H1 (cell line): Measurements from ENCODE around the gene LRIT2. TPM values are rescaled to one million over a fixed set of nuclear protein-coding genes. Genes with fewer than 3 reads are reported as not detected.

Experiments
- CTCF ChIA-PET: fragments of 300-600 bp; sonication (Branson Sonifier 250); formaldehyde crosslinking; loops from one replicate; lab custom pipeline; 2021; ENCODE audit not compliant: partially characterized antibody; lab: Charles Lee
- POLR2A ChIA-PET: fragments of 300-600 bp; sonication (Branson Sonifier 250); formaldehyde crosslinking; loops from one replicate; lab custom pipeline; 2021; ENCODE audit warnings: inconsistent platforms; ENCODE audit not compliant: partially characterized antibody; lab: Charles Lee
- DNase-seq, 2 experiments: peaks; one replicate each; pipeline versions ENCODE4 v3.0.0 to v3.0.0-alpha.2; 2010 to 2022; ENCODE audit warnings: low spot score in 2 of 2, low read depth in 1 of 2, mixed read lengths in 1 of 2
- FAIRE-seq: peaks from 2 replicates; lab custom pipeline; 2011; peaks lifted over from hg19 to GRCh38; lab: Jason Lieb, UNC
- H2AFZ ChIP-seq: 2 replicates; pipeline ENCODE4 v1.8.1; 2012; ENCODE audit warnings: low read length, inconsistent platforms
- H2AK5ac ChIP-seq: 2 replicates; pipeline ENCODE4 v1.6.1; 2013; ENCODE audit warnings: low read depth, low read length
- H2BK120ac ChIP-seq: replicated peaks from 2 replicates; pipeline ENCODE3; 2013; ENCODE audit warnings: low read depth, low read length, inconsistent platforms
- H2BK12ac ChIP-seq: 2 replicates; pipeline ENCODE4 v1.6.1; 2013; ENCODE audit warnings: low read depth, low read length
- H2BK15ac ChIP-seq: 2 replicates; pipeline ENCODE4 v1.6.1; 2013; ENCODE audit warnings: low read length
- H2BK20ac ChIP-seq: 2 replicates; pipeline ENCODE4 v1.6.1; 2013; ENCODE audit warnings: low read length
- H2BK5ac ChIP-seq: 2 replicates; pipeline ENCODE4 v1.6.1; 2013; ENCODE audit warnings: low read depth, low read length
- H3K14ac ChIP-seq: 2 replicates; pipeline ENCODE4 v1.6.1; 2013; ENCODE audit warnings: inconsistent platforms; ENCODE audit not compliant: insufficient read length
- H3K18ac ChIP-seq: 2 replicates; pipeline ENCODE4 v1.6.1; 2013; ENCODE audit warnings: low read length; ENCODE audit errors: extremely low read depth
- H3K23ac ChIP-seq: 2 replicates; pipeline ENCODE4 v1.6.1; 2013; ENCODE audit warnings: inconsistent platforms; ENCODE audit not compliant: insufficient read length
- H3K23me2 ChIP-seq: 2 replicates; pipeline ENCODE4 v1.6.1; 2013; ENCODE audit warnings: low read depth, low read length
- H3K27ac ChIP-seq: 2 replicates; pipeline ENCODE4 v1.6.1; 2011; ENCODE audit warnings: low read depth, low read length, inconsistent platforms
- H3K27me3 ChIP-seq, 4 experiments: replicated peaks in 1 of 4; 1 replicate in 1 of 4; 2 replicates in 3 of 4; pipeline versions ENCODE4 v1.6.1 to v1.8.1; 2011 to 2013; ENCODE audit warnings: low read length in 3 of 4, mild to moderate bottlenecking in 3 of 4, inconsistent platforms in 2 of 4, mixed read lengths in 2 of 4, moderate library complexity in 1 of 4; ENCODE audit not compliant: control insufficient read depth in 3 of 4, insufficient read depth in 3 of 4; ENCODE audit errors: extremely low read depth in 1 of 4
- H3K36me3 ChIP-seq, 4 experiments: 2 replicates each; pipeline versions ENCODE4 v1.6.1 to v1.8.1; 2011 to 2013; ENCODE audit warnings: mild to moderate bottlenecking in 4 of 4, low read length in 3 of 4, moderate library complexity in 2 of 4, control low read depth in 1 of 4, inconsistent platforms in 1 of 4; ENCODE audit not compliant: insufficient read depth in 4 of 4, control insufficient read depth in 2 of 4
- H3K4ac ChIP-seq: replicated peaks from 2 replicates; pipeline ENCODE3; 2013; ENCODE audit warnings: low read length, low read depth, mixed read lengths, inconsistent platforms; ENCODE audit not compliant: insufficient read length
- H3K4me1 ChIP-seq, 4 experiments: replicated peaks in 1 of 4; 1 replicate in 1 of 4; 2 replicates in 3 of 4; pipeline versions ENCODE4 v1.6.1 to v1.8.1; 2011 to 2013; ENCODE audit warnings: low read length in 3 of 4, inconsistent platforms in 2 of 4, mixed read lengths in 1 of 4; ENCODE audit not compliant: insufficient read depth in 4 of 4, control insufficient read depth in 3 of 4
- H3K4me2 ChIP-seq, 2 experiments: 2 replicates each; pipeline versions ENCODE4 v1.6.1 to v1.8.1; 2011 to 2013; ENCODE audit warnings: low read depth in 2 of 2, low read length in 2 of 2, control low read depth in 1 of 2, inconsistent platforms in 1 of 2, mild to moderate bottlenecking in 1 of 2; ENCODE audit not compliant: insufficient read depth in 1 of 2
- H3K4me3 ChIP-seq, 4 experiments: fragments of 200-600, 300-600 bp in 1 of 4; sonication (generic), shearing (Covaris generic), sonication (Bioruptor Twin) in 1 of 4; 2 replicates each; pipeline versions ENCODE4 v1.5.1 to v1.8.1; 2011 to 2016; ENCODE audit warnings: low read length in 4 of 4, low read depth in 3 of 4, control low read depth in 2 of 4, inconsistent platforms in 2 of 4, mild to moderate bottlenecking in 2 of 4, mixed read lengths in 1 of 4, moderate library complexity in 1 of 4; ENCODE audit not compliant: insufficient read depth in 2 of 4; ENCODE audit errors: extremely low read depth in 1 of 4
- H3K56ac ChIP-seq: replicated peaks from 2 replicates; pipeline ENCODE3; 2013; ENCODE audit warnings: low read depth, mild to moderate bottlenecking, mixed read lengths, low read length, inconsistent platforms; ENCODE audit not compliant: insufficient read length
- H3K79me1 ChIP-seq: 2 replicates; pipeline ENCODE4 v1.6.1; 2013; ENCODE audit warnings: low read depth, low read length, control low read depth
- H3K79me2 ChIP-seq, 2 experiments: 2 replicates each; pipeline versions ENCODE4 v1.6.1 to v1.8.1; 2012 to 2013; ENCODE audit warnings: low read length in 2 of 2, mild to moderate bottlenecking in 2 of 2, inconsistent platforms in 1 of 2; ENCODE audit not compliant: insufficient read depth in 2 of 2, control insufficient read depth in 1 of 2
- H3K9ac ChIP-seq, 4 experiments: replicated peaks in 1 of 4; 1 replicate in 1 of 4; 2 replicates in 3 of 4; pipeline versions ENCODE4 v1.6.1 to v1.8.1; 2011 to 2013; ENCODE audit warnings: low read depth in 3 of 4, low read length in 3 of 4, control low read depth in 2 of 4, mild to moderate bottlenecking in 2 of 4, moderate library complexity in 2 of 4, inconsistent platforms in 1 of 4; ENCODE audit errors: extremely low read depth in 1 of 4
- H3K9me3 ChIP-seq, 2 experiments: 2 replicates each; pipeline versions ENCODE4 v1.6.1 to v1.8.1; 2012 to 2013; ENCODE audit warnings: mild to moderate bottlenecking in 2 of 2, moderate library complexity in 2 of 2, control low read depth in 1 of 2, inconsistent platforms in 1 of 2, low read depth in 1 of 2, low read length in 1 of 2, mixed read lengths in 1 of 2; ENCODE audit not compliant: insufficient read depth in 2 of 2
- H4K20me1 ChIP-seq, 2 experiments: replicated peaks in 1 of 2; 2 replicates each; pipeline versions ENCODE3 to v1.8.1; 2011 to 2013; ENCODE audit warnings: inconsistent platforms in 2 of 2, low read length in 2 of 2, mild to moderate bottlenecking in 1 of 2; ENCODE audit not compliant: insufficient read depth in 2 of 2, control insufficient read depth in 1 of 2
- H4K5ac ChIP-seq: 2 replicates; pipeline ENCODE4 v1.6.1; 2013; ENCODE audit warnings: low read length, low read depth, mixed read lengths, inconsistent platforms; ENCODE audit not compliant: insufficient read length
- H4K8ac ChIP-seq: 2 replicates; pipeline ENCODE4 v1.8.0; 2013; ENCODE audit warnings: mild to moderate bottlenecking, moderate library complexity, low read length, inconsistent platforms; ENCODE audit not compliant: insufficient read depth; ENCODE audit errors: extremely low read depth
- H4K91ac ChIP-seq: replicated peaks from 2 replicates; pipeline ENCODE3; 2013; ENCODE audit warnings: low read length, mixed read lengths, inconsistent platforms; ENCODE audit not compliant: insufficient read length
- BACH1 ChIP-seq: IDR thresholded peaks from 2 replicates; pipeline ENCODE4 v1.6.1; 2012; ENCODE audit warnings: low read length, improper control_type of control experiment
- CHD2 ChIP-seq: IDR thresholded peaks from 2 replicates; pipeline ENCODE4 v1.6.1; 2012; ENCODE audit warnings: low read length, improper control_type of control experiment
- CTBP2 ChIP-seq: IDR thresholded peaks from 2 replicates; pipeline ENCODE4 v1.7.0; 2011; ENCODE audit warnings: borderline replicate concordance, mild to moderate bottlenecking, moderate library complexity, mixed read lengths, low read length; ENCODE audit not compliant: insufficient read depth, insufficient read length
- EGR1 ChIP-seq: IDR thresholded peaks from 2 replicates; pipeline ENCODE4 v1.6.1; 2011; ENCODE audit warnings: low read depth, low read length, borderline replicate concordance
- GABPA ChIP-seq: IDR thresholded peaks from 2 replicates; pipeline ENCODE4 v1.6.1; 2011; ENCODE audit warnings: mild to moderate bottlenecking, low read length, moderate library complexity, borderline replicate concordance; ENCODE audit not compliant: insufficient read depth
- HDAC2 ChIP-seq, 2 experiments: fragments of 300-600 bp in 1 of 2; sonication (generic) in 1 of 2; IDR thresholded peaks; 2 replicates each; pipeline ENCODE4 v1.6.1; 2011 to 2012; ENCODE audit warnings: low read depth in 2 of 2, low read length in 2 of 2, mild to moderate bottlenecking in 2 of 2, moderate library complexity in 2 of 2, borderline replicate concordance in 1 of 2, inconsistent platforms in 1 of 2
- KDM4A ChIP-seq: IDR thresholded peaks from one replicate; pipeline ENCODE4 v1.7.1; 2012; ENCODE audit warnings: low read depth, mild to moderate bottlenecking, moderate library complexity, low read length, inconsistent platforms; ENCODE audit not compliant: severe bottlenecking
- MAX ChIP-seq: IDR thresholded peaks from 2 replicates; pipeline ENCODE4 v1.6.1; 2012; ENCODE audit warnings: inconsistent platforms
- RXRA ChIP-seq: IDR thresholded peaks from 2 replicates; pipeline ENCODE4 v1.6.1; 2011; ENCODE audit warnings: low read depth, mild to moderate bottlenecking, low read length, moderate library complexity; ENCODE audit not compliant: insufficient read depth
- SP1 ChIP-seq: IDR thresholded peaks from 2 replicates; pipeline ENCODE4 v1.6.1; 2011; ENCODE audit warnings: low read depth, low read length
- USF2 ChIP-seq: IDR thresholded peaks from 2 replicates; pipeline ENCODE4 v1.6.1; 2011; ENCODE audit warnings: low read length, improper control_type of control experiment
- YY1 ChIP-seq: IDR thresholded peaks from 2 replicates; pipeline ENCODE4 v1.6.1; 2011; ENCODE audit warnings: low read depth, mild to moderate bottlenecking, low read length
- WGBS, 2 experiments: shearing (Covaris generic) in 1 of 2; methylation state at CpG; one replicate each; pipeline versions ENCODE4 v1.1.6 to v1.1.7; 2013 to 2015; ENCODE audit warnings: low lambda C conversion rate in 2 of 2, mixed read lengths in 2 of 2, inconsistent platforms in 1 of 2, low coverage in 1 of 2, missing lambda C conversion rate in 1 of 2; ENCODE audit not compliant: insufficient replicate concordance in 2 of 2, insufficient coverage in 1 of 2, insufficient read length in 1 of 2; ENCODE audit errors: extremely low coverage in 1 of 2, missing lambda C conversion rate in 1 of 2; 5-methylcytosine and 5-hydroxymethylcytosine counted together
- polyA plus RNA-seq, 7 experiments: library from polyadenylated mRNA; depleted of rRNA in 3 of 7; stranded (reverse) in 5 of 7; unstranded in 2 of 7; fragments of >200 nt in 5 of 7; fragments of 200-250 nt in 2 of 7; gene quantifications; 1 replicate in 5 of 7; 2 replicates in 1 of 7; 4 replicates in 1 of 7; pipeline versions ENCODE4 v1.2.1 to v1.2.3, GENCODE V29; 2011 to 2013; ENCODE audit warnings: missing spikeins in 2 of 7, mixed read lengths in 2 of 7
- total RNA-seq: library from RNA; stranded (reverse); fragmentation: NEBNext Ultra II Directional; extraction: Animal tissue kit (Norgen Biotek cat#: 25700); gene quantifications from 2 replicates; pipeline ENCODE4 v1.2.1, GENCODE V29; 2021

The LRIT2 gene
- total and polyA plus RNA-seq, 2 of the 8 experiments (the other 6 are each of a cell fraction or from before 2014, with no cell fraction given) = not detected

- ChIA-PET CTCF (interaction anchor here (0.7 to 15.5 kb wide), 7 partner anchors 9 to 272 kb away, joined by 3 to 558 read pairs (median 3); no protein-coding TSS in a partner anchor), POLR2A (no interaction called here)
- Histone ChIP-seq H3K79me1 (no peaks in the 10 kb centered on the region), H3K4me2 (no peak overlapping the region), H3K36me3 (no peaks in the 10 kb centered on the region), H4K20me1 (no peaks in the 10 kb centered on the region), H3K14ac (no peak overlapping the region), H2BK5ac (no peak overlapping the region), H2AK5ac (no peak overlapping the region), H4K91ac (no peak overlapping the region), H3K79me2 (no peaks in the 10 kb centered on the region), H3K27ac (no peak overlapping the region), H3K27me3 (no peaks in the 10 kb centered on the region), H3K23ac (no peak overlapping the region), H3K23me2 (peaks cover 2% of the 10 kb centered on the region; the same call in 1 of the 2 replicates), H2AFZ (no peak overlapping the region), H4K8ac (no peak overlapping the region), H3K56ac (no peak overlapping the region), H3K9me3 (no peaks in the 10 kb centered on the region), H3K4me3 (no peak overlapping the region), H3K4ac (no peak overlapping the region), H3K4me1 (no peaks in the 10 kb centered on the region), H3K18ac (no peak overlapping the region), H4K5ac (no peak overlapping the region), H2BK20ac (no peak overlapping the region), H3K9ac (no peak overlapping the region), H2BK120ac (no peak overlapping the region), H2BK15ac (no peak overlapping the region), H2BK12ac (no peak overlapping the region)
- DNase-seq (no peak), FAIRE-seq (no peak)
- 93% methylated on average over 2 of the region's 2 CpGs; no CpG with 5 or more reads in 1 of the 2 experiments for WGBS, 2 experiments
- TF ChIP-seq RXRA (no peak), EGR1 (no peak), KDM4A (no peak), USF2 (no peak), HDAC2 (IDR thresholded peaks at IDR 0.05; ENCODE audit: borderline replicate concordance in 1 of 2, low read depth in 2 of 2, low read length in 2 of 2) (no peak), SP1 (no peak), YY1 (no peak), CTBP2 (no peak), MAX (no peak), BACH1 (no peak), CHD2 (no peak), GABPA (no peak)
Observed at GRCh38 chr10:84269773-84270172, 44.4 kb upstream of the LRIT2 start.
